ENCODE measurements around the gene GTF2B.
"Not testable (repeated sequence)": the region's sequence is repeated elsewhere in the genome, so short reads cannot be mapped to it uniquely, and the experiment has no call there.

The GTF2B gene, protein sequence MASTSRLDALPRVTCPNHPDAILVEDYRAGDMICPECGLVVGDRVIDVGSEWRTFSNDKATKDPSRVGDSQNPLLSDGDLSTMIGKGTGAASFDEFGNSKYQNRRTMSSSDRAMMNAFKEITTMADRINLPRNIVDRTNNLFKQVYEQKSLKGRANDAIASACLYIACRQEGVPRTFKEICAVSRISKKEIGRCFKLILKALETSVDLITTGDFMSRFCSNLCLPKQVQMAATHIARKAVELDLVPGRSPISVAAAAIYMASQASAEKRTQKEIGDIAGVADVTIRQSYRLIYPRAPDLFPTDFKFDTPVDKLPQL

DNA sequence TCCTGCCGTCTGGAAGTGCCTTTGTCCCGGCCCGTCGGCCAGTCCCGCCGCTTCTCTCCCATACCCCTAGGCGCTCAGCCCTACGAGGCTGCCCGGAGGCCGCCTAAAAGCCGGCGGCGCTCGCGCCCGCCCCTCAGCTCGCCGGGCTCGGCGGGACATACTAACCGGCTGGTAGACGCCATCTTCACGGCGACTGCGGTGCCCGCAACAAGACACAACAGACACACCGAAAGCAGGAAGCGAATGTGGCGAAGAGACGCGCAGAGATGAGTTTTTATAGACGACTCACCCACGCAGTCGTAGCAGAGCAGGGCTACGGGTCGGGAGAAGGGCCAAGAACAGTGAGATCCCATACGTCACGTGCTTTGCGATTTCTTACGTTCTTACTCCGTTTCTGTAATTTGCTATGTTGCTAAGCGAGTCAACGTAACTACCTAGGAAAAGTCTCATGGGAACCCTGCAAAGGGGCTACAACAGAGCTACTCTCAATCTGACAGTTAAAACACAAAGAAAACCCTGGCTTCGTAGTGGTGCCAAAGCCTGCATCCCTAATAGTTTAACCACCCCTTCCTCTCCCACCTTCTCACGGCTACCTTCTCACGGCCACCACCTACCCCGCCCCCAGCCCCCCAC is at the start of gene GTF2B:
Gene GTF2B (minus strand): TSS at position 250 of the 633 bp plus-strand sequence. CDS start 68 bp downstream, at position 182.
- peak; percentile 76 to 93 for DNase-seq

DNA sequence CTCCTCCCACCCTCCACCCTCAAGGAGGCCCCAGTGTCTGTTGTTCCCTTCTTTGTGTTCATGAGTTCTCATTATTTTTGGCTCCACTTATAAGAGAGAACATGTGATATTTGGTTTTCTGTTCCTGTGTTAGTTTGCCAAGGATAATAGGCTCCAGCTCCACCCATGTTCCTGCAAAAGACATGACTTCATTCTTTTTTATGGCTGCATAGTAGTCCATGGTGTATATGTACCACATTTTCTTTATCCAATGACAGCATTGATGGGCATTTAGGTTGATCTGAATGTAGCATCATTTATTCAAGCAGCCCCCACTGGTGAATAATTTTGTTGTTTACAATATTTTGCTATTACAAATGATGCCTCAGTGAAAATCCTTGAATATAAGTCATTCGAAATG is 47.2 kb upstream of the GTF2B start:
- not testable (repeated sequence) for DNase-seq

DNA sequence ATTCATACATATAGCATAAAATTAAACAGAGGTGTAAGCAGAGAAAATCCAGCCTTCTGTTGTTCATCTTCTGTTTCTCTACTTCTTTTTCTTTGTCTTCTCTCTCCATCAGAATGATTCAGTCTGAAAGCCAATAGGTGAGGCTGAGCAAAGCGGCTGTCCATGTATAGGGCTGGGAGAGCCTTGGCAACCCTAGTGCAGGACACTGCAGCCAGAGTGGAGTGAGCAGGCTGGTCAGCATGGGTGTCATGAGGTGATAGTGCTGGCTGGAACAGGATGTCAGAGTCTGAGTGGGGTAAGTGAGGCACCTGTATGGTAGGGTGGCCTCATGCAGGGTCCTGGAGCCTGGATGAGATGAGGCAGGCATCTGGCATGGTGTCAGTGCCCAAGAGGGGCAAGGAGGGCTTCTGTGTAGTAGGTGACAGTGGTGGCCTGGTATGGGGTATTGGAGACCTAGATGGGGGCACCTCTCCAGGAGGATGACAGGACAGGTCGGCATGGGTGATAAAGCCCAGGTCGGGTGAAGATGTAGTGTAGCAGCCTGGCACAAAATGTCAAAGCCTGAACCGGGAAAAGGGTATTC is 45.5 kb upstream of the GTF2B start:
- DNase-seq = no peak

DNA sequence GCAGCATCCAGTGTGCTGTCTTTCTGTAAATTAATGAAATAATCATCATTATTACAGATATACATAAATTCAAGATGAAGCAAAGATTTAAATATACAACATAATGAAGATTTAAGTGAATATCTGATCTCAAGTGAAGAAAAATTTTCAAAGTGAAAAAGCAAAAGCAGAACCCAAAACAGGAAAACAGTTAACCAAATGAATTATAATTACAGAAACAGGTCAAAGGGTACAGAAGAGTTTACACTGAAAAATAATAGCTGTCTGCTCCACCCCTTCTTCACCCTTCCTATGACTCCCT is 44.8 kb upstream of the GTF2B start:
- DNase-seq = no peak

DNA sequence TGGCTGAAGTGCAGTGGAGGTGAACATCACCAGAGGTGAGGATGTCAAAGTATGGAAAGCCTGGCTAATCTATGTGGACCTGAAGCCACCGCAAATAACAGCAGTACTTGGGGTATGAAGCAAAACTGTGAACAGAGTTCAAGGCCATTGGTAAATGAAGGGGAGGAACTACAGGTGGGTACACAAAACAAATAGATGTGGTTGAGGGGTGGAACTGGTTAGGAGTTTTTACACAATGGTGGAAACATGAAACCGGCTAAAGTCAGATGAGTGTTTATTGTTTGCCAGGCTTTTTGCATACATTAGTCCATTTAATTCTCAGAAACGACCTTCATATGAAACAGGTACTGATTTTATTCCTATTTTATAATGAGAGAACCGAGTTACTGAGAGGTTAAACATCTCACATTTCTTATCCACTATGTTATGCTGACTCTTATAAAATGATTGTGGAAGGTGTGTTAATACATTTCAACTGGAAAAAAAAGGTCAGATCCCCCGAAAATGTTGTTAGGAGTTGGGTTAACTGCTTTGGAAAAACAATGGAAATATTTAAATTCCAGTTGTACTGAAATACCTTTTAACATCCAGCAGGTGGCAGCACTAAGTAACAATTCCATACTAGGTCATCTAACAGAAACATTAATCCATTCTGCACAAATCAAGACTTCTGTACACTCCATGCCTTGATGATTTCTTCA is 44.3 kb upstream of the GTF2B start:
- peak in 1 of 2 experiments; percentile 43 for DNase-seq

DNA sequence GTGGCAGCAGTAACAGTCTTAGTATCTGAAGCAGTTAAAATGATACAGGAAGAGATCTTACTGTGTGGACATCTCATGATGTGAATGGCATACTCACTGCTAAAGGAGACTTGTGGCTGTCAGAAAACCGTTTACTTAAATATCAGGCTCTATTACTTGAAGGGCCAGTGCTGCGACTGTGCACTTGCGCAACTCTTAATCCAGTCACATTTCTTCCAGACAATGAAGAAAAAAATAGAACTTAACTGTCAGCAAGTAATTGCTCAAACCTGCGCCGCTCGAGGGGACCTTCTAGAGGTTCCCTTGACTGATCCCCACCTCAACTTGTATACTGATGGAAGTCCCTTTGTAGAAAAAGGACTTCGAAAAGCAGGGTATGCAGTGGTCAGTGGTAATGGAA is 38.8 kb upstream of the GTF2B start:
- not testable (repeated sequence) for DNase-seq

DNA sequence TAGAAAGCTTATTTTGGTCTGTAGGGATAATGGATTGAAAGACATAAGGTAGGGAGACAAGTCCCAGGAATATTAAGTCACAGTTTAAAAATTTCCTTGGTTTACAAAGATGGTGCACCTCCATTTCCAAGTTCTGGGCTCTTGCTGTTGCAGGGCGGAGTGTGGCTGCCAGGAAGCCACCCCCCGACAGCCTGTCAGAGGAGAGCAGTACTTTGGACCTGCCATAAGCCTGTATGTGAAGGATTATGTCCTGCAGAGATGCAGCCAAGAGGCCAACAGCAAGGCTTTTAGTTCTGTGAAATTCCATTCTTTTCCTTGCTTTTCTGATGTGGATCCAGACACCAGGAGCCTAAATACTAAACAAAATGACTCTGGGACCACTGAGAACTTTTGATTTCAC is 31.9 kb upstream of the GTF2B start:
- DNase-seq = no peak

DNA sequence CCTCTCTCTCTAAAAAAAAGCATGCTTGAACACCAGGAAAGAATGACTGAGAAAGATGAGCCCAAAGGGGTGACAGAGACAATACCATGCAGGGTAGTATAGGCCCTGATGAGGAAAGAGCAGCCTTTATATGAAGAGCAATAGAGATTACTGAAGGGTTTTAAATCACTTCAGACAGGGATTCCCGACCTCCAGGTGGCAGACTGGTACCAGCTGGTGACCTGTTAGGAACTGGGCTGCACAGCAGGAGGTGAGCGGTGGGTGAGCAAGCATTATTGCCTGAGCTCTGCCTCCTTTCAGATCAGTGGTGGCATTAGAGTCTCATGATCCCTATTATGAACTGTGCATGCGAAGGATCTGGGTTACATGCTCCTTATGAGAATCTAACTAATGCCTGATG is 30.8 kb upstream of the GTF2B start:
- DNase-seq = no peak

DNA sequence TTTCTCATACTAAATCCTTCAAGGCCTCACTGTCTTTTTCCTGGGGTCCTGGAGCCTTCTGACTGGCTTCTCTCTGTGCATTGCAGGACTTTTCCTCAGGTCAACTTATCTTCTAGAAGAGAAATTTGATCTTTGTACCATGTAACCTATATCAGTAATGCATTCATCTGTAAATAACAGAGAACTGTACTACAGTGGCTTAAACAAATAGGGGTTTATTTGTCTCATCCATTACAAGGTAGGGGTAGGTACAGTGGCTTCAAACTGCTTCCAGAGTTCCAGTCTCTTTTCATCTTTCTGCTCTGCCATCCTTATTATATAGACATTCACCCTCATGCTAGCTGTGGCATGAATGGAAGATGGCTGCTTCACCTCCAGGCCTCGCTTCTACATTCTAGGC is 29.5 kb upstream of the GTF2B start:
- no peak for DNase-seq

DNA sequence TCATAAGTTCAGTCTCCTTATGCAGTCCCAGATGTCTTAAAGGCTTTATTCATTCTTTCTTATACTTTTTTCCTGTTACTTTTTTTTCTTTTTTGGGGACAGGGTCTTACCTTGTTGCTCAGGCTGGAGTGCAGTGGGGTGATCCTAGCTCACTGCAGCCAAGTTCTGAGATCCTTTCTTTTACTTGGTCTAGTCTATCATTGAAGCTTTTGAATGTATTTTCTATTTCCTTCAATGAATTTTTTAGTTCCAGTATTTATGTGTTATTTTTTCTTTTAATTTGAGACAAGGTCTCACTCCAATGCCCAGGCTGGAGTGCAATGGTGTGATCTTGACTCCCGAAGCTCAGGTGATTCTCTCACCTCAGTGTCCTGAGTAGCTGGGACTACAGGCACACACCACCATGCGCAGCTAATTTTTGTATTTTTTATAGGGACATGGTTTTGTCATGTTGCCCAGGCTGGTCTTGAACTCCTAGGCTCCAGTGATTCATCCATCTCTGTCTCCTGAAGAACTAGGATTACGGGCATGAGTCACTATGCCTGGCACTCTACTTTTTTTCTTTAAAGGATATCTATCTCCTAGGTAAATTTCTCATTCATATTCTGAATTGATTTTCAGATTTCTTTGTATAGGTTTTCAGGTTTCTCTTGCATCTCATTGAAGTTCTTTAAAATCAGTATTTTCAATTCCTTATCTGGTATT is 26.1 kb upstream of the GTF2B start:
- no peak for DNase-seq

DNA sequence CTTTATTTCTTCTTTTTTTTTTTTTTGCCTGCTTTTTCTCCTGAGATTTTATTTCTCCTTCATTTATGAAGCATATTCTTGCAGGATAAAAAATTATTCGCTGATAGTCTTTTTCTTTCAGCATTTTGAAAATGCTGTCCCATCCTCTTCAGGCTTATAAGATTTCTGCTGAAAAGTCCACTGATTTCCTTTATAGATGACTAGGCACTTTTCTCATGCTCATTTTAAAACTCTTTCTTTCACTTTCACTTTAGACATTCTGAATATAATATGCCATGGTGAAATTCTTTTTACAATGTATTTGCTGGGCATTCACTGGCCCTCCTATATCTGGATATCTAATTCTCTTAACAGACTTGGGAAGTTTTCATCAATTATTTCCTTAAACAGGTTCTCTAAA is 25.5 kb upstream of the GTF2B start:
- no peak for DNase-seq

DNA sequence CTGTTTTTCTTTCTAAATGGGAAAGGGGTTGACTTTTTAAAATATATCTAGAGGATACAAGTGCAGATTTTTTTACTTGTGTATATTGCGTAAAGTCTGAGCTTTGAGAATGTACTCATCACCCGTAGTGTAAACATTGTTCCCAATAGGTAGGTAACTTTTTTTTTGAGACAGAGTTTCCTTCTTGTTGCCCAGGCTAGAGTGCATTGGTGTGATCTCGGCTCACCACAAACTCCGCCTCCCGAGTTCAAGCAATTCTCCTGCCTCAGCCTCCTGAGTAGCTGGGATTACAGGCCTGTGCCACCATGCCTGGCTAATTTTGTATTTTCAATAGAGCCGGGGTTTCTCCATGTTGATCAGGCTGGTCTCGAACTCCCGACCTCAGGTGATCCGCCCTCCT is 20.4 kb upstream of the GTF2B start:
- not testable (repeated sequence) for DNase-seq

DNA sequence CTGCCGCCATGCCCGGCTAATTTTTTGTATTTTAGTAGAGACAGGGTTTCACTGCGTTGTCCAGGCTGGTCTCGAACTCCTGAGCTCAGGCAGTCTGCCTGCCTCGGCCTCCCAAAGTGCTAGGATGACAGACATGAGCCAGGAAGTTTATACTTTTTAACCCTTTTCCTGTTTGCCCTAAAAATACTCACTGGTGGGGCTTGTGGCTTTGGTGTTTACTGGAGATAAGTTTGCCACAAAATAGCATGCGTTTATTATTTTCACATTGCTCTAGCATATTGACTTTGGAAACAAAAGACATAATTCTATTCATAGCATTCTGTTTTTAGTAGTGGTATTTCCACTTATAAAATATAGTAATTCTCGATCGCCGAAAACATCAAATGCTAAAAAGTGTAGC is 19.8 kb upstream of the GTF2B start:
- no peak for DNase-seq

DNA sequence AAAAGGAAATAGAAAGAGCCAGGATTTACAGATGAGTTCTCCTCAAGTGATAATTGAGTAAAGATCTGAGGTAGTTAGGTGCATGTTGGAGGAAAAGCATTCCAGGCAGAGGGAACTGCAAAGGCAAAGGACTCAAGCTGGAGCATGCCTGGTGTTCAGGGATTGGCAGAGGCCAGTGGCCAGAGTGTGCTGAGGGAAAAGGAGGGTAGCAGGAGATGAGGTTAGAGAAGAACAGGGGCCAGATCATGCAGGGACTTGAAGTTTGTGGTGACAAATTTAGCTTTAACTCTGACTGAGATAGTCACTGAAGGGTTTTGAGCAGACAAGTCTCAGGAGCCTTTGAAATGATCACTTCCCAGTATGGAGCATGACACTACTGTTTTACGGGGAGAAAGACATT is 19.0 kb upstream of the GTF2B start:
- DNase-seq = no peak

DNA sequence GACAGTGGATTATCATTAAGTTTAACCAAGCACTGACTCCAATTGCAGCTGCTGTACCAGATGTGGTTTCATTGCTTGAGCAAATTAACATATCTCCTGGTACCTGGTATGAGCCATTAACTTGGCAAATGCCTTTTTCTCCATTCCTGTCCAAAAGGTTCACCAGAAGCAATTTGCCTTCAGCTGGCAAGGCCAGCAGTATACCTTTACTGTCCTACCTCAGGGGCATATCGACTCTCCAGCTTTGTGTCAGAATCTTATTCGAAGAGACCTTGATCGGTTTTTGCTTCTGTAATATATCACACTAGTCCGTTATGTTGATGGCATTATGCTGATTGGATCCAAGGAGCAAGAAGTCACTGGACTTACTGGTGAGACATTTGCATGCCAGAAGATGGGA is 9.5 kb upstream of the GTF2B start:
- DNase-seq = no peak

DNA sequence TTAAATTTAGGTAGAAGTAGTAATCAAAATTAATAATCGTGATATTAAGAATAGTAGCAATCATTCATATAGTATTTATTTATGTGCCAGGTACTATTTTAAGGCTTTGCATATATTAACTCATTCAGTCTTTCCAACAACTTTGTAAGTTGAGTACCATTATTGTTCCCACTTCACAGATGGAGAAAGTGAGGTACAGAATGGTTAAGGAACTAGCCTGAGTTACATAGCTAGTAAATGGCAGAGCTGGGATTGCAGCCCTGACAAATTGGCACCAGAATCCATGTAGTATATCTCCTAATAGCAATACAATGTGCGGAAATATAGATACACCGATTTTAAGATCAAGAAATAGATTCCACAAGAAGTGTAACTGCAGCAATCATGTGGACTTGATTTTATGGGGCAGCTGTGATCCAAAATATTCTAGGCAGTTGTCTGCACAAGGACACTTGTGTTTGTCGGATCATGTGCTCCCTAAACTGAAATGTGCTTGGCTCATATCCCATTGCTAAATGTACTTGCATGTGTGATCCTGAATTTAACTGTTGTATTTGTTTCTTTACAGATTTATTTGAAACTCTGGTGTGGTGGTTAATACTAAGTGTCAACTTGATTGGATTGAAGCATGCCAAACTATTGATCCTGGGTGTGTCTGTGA is 5.8 kb upstream of the GTF2B start:
- no peak for DNase-seq

DNA sequence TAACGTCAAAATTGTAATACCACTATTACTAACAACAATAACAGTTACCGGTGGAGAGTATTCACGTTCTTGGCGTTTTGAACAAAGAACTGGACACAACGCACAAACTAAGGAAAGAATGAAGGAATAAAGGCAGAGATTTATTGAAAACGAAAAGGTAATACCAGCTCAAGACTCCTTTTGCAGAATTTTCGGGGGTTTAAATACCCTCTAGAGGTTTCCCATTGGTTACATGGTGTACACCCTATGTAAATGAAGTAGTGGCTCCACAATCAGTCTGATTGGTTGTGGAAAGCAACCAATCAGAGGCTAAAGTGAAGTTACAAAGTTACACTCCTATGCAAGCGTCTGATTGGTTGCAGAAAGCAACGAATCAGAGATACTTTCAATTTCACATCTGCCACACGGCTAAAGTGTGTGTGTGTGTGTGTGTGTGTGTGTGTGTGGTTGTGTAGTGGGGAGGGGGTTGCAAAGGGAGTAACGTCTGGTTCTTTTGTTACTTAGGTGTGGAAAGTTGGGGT is 1.1 kb upstream of the GTF2B start:
- DNase-seq = peak; percentile 82 to 89

DNA sequence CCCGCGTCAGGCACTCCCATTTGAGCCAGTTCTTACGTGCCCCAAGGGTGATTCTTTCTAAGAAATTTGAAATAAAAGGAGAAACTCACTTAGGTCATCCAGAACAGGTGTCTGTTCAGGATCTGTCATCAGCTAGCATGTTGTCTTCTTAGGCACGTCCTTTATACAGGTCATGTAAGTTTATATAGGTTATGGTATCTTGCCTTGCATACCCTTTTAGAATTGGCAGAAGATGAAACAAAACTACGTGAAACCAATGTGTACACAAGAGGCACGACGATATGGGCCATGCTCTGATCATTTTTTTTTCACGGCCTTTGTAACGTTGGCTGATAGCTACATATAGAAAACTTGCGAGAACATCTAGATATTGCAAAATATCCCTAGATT is 579 bp upstream of the GTF2B start:
- peak in 1 of 2 experiments; percentile 19 for DNase-seq

DNA sequence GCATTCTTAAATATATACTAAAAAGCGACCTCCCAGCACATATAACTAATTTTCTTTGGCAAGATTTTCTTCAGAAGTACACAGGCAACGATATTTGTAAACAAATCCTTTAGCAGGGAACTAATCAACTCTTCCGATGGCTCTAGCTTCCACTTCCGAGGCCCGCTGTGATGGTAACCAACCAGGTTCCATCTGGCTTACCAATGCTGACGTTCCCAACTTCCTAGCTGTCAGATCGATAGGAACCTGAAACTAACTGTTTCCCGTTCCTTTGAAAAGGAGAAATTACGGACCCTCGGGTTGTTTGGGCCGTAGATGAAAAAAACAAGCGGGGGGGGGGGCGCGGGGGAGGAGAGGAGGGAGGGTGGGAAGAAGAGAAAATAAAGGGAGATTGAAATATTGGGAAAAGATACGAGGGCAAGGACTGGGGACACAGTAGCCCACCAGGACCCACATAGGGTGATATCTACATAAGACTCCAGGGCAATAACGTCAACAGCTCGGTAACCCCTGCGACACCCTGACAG is 513 bp downstream of the GTF2B start:
- peak in 1 of 2 experiments; percentile 12 for DNase-seq

DNA sequence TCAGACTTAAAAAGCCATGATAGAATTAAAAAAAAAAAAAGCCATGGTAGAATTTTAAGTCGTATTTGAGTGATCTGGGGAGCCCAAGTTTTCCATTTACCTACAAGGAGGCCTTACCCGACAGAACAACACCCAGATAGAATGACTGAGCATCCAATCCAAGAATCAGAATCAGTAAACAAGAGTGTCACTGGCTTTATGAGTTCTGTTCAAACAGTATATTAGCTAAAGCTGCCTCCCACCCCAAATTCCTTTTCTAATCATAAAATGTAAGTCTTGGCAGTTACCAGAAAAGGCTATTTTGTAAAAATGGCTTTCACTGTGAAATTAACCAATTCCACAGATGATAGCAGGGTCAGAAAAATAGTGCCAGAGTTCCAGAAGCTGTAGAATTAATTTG is 1.2 kb downstream of the GTF2B start:
- DNase-seq = no peak

DNA sequence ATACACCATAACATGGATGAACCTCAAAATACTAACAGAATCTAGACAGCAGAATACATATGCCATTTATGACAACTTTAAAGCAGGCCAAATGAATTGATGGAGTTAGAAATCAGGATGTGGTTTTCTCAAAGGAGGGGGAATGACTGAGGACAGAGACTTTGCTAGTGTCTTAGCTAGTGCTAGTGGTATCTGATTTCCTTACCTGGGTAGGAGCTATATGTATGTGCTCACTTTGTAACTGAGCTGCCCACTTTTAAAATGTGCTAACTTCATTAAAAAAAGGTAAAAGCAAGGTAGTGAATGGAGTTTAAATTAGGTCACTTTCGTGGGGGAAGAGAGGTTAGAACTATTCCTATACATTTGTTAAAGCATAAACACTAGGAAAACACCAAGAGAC is 2.6 kb downstream of the GTF2B start:
- no peak for DNase-seq

DNA sequence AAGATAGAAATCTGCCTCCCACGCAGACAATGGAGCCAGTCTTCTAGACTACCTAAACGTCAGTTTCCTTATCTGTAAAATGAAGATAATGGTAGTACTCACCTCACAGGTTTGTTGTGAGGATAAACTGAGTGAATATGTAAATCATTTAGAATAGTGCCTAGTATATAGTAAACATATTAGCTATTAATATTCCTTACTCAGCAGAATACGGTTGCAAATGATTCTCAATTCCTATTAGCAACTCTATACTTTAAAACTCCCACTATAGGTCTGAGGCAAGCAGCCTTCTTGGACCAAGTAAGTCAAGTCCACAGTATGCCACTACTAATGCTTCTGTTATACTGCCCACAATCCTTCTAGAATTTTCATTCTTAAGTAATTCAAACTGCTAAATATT is 5.4 kb downstream of the GTF2B start:
- no peak for DNase-seq
